HT-29 (cell line): Measurements from ENCODE around the gene PLEKHA8. TPM values are rescaled to one million over a fixed set of nuclear protein-coding genes. Genes with fewer than 3 reads are reported as not detected.

Experiments used
- DNase-seq: peaks from one replicate; pipeline ENCODE4 v3.0.0-alpha.2; 2015; ENCODE audit warnings: low spot score
- small RNA-seq: library from RNA; depleted of rRNA; stranded (forward); fragments of <200 nt; gene quantifications from one replicate; pipeline ENCODE3, GENCODE V24; 2014
- total RNA-seq: library from RNA; depleted of rRNA; stranded (reverse); fragments of >200 nt; shearing (Covaris generic); gene quantifications from 2 replicates; pipeline ENCODE4 v1.2.3, GENCODE V29; 2014; rRNA removed

The PLEKHA8 gene
- total RNA-seq, 1 experiment from 2014 or later, result 5.2 TPM

DNA sequence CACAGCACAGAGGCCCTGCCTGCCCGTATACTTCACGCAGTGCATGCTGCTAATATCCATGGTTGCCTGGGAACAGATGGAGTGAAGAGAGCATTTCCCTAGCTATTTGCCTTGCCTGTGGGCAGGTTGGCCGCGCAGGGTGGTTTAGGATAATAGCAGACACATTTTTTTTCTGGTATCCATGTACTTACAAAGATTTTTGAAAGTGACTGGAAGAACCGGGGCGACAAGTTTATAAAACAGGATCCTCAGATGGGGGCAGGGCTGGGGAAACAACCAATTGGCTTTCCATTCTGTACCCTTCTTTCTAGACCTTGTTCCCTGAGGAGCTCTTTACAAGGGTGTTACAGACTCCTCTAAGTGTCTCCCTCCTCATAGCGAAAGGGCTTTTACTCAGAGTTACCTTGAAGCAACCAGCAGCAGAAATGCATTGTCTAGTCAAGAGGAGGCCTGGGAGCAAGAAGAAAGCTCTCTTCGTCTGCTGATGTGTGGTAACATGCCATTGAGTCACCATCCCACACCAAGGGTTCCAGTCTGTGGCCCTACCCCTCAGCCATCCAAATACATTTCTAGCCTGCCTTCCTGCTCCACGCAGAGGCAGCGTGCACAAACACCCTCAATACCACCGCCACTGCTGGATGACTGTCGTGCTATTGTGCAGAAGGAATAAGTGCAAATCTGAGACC lies 138.1 kb downstream of the PLEKHA8 start:
- DNase-seq, result peak; percentile 73

DNA sequence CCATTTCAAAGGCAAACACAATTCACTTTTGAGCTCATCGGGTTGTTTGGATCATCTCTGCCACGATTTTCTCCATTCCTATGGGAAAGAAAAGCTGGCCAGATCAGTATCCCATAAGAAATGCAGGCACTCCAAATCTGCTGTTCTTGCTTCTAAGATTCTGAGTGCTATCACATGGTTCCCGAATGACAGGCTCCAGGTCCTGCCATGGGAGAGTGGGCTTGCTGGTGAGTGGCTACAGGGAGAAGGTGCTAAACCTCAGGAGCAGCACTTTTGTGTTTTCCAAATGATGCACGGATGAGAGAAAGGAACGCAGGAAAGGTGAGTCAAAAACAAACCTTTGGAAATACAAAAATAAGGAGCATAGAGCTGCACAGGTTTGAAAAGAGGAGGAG lies 138.6 kb downstream of the PLEKHA8 start:
- no peak for DNase-seq

DNA sequence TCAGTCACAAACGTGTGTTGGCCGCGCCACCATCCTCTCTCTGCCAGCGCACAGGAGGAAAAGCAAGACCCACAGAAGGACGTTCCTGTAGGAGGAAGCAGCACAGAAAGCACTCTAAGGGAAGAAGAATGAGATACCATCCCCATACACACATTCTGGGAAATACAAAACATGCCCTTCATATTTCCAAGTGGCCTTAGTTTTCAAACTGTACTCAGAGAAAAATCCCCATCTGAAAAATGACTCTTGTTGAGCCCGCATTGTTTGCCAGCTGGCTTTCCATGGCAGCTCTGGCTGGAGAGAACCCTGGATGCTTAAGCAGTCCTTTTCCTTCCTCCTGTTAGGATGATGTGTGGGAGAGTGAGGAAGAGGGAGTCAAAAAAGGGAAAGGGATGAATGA lies 139.7 kb downstream of the PLEKHA8 start:
- no peak for DNase-seq

DNA sequence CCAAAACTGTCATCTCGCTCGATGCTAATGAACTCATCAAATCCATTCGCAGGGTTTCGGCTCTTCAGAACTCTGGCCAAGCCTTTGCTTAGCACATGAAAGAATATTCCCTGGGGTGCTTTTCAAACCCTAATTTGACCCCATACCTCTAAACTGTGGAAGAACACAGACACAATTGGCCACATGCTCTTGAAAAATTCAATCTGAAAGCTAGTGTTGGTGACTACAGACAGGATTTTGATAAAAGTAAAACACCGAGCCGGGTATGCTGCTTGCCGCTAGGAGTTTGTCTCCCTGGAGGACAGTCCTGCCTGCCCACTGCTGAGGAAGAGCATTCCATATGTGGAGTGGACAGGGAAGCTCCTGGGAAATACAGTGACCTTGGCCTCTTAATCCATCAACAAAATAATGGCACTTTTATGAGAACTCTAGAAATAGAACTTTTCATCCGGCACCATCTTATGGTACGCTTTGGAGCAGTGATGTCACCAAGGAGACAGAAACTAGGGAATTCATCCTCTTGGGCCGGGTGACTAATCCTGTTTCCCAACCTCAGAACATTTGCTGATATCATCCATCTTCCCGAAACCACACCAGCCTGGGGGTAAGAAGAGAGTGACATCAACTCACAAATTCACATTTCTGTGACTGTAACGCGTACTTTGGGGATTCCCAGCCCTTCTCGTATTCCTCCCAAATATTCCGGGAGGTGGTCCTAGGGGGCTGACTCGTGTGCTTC lies 140.8 kb downstream of the PLEKHA8 start:
- no peak for DNase-seq

DNA sequence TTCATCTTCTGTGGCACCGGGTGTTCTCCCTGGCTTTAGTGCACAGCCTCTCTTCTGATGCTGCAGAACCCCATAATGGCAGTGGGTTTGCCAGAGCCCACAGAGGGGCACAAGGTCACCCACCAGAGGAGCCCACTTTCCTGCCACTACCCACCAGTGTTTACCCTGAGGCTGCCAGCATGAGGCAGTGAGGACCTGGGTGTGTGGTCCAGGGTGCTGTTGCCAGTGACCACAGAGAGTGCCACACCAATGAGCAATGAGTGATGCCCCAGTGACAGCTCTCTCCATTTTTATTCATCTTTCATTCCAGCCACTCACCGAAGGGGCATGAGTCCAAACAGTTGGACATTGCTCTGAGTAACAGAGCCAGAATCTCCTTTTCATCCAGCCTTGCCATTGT lies 141.4 kb downstream of the PLEKHA8 start:
- no peak for DNase-seq

DNA sequence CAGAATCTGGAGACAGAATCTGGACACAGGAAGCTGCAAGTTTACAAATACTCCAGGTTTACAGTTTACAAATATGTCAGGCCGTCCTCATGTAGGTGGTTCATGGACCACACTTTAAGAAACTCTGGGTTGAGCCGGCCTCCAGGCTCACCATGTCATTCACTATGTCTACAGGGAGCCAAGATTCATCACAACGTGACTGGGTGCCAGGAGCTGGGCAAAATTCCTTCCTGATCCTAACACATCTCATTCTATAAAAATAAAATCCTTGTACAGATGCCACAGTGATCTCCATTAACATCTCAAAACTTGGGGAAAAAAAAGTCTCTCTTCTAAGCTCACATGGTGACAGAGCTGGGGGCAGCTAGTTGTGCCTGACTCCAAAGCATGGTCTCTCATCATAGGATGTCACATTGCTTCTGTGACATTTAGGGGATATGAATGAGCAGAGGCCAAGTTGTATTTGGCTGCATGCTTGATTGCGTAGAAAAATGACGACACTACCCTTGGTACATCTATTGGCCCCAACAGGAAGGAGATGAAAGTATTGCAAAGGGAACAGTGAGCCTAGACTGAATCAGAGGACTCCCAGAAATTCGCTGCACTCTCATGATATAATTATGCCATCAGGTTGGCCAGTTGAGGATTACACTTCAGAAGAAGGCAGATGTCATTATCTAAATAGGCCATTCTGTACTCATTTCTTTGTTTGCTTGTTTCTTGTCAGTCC lies 142.4 kb downstream of the PLEKHA8 start:
- DNase-seq, result no peak

DNA sequence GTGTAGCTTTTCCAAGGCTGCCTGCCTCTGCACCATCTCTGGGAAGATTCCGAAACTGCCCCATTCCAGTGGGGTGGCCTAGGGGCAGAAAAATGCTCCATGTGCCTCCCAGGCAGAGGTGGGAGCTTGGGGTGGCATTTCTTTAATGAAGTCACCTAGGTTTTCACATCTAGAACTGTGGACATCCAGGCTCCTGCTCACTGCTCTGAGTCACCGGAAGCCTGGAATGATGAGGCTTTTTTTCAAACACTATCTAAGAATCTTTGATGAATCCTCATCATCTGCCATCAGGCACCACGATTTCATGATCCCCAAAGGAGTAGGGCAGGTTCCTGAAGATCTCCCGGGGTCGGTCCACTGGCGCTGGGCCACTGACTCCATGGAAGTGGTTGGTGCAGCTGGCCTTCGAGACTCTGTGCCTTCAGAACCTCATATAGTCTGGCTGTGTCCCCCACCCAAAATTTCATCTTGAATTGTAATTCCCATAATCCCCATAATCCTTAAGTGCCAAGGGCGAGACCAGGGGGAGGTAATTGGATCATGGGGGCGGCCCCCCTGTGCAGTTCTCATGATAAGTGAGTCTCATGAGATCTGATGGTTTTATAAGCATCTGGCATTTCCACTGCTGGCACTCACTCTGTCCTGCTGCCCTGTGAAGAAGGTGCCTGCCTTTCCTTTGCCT lies 143.7 kb downstream of the PLEKHA8 start:
- DNase-seq, result no peak

DNA sequence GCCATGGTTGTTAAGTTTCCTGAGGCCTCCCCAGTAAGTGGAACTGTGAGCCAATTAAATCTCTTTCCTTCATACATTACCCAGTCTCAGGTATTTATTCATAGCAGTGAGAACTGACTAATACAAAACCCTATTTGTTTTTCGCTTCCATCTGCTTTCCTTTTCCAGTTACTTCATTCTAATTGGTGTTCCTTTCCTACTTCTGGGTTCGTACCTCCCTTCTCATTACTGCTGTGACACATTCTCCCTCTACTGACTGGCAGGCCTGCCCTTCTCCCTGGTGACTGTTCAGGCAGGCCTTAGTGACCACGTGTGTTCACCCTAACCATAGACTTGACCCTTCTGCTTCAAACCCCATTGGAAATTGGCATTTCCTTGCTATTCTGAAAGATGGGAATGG lies 144.2 kb downstream of the PLEKHA8 start:
- no peak for DNase-seq

DNA sequence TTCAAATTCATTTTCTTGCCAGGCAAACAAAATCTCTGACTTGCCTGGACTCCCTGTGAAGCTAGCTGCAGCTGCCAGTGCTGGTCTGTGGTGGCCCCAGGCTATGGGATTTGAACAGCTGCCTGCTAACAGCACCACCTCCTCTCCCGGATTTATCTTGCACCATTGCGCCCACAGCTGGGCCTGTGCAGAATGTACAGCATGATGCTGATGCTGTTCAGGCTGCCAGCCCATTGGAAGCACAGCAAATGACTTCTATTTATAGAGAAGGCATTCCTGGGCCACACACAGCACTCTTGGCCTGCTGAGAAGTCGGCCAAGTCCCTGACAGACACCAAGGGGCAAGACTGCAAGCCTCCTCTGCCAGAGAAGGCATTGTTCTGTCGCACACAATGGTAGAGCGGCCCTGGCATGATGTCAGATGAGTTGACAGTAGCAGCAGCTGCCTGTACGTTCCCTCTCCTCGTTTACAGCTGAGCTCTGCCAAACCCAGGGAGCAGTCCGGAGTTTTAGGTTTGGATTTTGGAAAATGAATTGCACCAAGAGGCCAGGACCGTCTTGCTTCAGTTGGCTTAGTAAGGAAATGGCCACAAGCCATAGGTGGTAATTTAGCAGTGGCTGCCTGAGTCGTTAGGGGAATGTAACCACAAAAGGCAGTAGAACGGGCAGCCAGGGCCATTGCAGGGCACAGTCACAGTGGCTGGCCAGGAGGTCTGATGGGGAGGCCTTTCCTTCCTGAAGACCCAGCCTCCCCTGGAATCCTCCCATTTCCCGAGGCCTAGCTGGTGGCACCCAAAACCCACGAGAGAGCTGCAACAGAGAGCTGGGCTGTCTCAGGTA lies 145.1 kb downstream of the PLEKHA8 start:
- DNase-seq, result no peak

DNA sequence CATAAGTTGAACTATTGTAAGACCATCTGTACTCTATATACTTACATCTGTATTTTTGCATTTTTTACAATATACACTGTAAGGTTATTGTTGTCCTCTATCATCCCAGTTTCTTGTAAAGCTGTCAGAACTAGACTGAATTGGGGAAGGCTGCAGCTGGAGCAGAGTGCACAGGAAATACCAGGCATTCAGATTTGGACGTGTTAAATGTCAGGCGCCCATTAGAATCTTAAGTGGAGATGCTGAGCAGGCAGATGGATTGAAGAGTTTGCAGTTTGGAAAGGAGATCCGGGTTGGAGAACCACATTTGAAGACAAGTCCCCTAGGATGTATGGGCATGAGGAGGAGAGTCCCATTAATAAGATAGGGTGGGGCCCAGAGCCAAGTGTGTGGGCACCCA lies 147.0 kb downstream of the PLEKHA8 start:
- no peak for DNase-seq

DNA sequence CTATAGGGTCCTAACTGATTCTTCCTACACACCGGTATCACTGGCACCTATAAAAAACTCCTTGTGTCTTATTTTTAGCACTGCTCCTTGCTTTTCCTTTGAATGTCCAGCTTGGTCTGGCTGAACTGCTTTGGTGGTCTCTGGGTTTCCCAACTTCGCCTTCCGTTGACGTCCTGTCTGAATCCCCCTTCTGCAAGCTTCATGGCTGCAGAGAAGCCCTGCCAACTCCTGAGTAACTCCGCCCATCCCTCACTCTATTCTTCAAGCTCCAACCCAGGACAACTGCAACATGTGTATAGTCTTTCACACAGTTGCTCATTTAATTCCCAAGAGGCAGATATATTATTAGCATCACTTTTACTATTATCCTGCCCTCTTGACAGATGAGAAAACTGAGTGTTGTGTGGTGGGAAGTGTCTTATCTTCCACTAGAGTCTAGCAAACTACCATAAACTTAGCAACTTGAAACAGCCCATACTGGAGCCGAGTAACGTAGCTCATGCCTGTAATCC lies 147.5 kb downstream of the PLEKHA8 start:
- no peak for DNase-seq

DNA sequence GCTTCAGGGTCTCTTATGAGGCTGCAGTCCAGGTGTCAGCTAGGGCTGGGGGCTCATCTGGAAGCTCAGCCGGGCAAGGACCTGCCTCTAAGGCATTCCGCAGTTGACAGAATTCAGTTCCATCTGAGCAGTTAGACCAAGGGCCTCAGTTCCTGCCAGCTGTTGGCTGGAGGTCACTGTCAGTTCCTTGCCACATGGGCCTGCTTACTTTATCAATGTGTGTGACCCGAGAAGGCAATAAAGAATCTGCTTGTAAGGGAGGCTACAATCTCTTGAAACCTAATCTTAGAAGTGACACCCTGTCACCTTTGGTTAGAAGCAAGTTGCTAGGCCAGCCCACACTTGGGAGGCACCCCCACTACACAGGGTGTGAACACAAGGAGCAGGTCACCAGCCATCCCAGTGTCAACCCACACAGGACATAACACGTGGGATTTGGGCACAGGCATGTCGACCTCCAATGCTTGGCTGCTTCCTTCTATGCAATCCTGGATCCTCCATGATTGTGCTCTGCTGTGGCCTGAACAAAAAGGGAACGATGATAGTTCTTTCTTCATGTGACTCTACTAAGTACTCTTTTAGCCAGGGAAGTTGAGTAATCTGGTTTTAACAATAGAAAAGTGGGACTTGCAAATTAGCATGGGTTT lies 148.4 kb downstream of the PLEKHA8 start:
- no peak for DNase-seq

DNA sequence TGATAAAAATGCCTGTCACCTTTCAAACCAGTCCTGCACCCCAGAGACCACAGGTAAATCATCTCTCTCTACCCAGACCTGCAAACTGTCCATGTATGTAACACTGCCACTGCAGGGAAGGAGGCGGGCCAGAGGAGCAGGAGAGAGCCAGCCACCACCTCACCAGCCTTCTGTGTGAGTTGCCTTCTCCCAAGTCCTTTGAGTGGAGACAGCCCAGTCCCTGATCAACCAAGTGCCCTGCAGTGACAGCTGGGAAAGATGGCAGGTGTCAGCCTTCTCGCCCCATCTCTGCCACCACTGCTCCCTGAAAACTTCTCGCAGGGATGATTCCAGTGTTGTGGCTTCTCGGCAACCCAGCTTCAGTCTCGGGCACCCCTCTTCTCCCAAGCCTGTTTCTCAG lies 149.0 kb downstream of the PLEKHA8 start:
- no peak for DNase-seq

DNA sequence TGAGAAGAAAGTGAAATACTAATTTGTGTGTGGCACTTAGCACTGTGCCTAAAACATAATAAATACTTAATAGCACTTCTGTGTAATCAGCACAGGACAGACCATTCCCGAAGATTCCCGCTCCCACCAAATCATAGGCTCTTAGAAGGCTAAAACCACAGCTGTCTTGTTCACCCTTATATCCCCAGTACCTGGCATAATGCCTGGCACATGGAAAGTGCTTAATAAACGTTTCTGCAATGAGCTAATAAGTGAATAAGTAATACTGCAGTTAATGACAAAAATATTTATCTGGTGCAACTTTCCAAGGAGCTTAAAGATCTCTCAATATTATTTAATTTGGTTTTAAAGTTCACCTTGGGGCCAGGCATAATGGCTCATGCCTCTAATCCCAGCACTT lies 149.8 kb downstream of the PLEKHA8 start:
- DNase-seq, result no peak

DNA sequence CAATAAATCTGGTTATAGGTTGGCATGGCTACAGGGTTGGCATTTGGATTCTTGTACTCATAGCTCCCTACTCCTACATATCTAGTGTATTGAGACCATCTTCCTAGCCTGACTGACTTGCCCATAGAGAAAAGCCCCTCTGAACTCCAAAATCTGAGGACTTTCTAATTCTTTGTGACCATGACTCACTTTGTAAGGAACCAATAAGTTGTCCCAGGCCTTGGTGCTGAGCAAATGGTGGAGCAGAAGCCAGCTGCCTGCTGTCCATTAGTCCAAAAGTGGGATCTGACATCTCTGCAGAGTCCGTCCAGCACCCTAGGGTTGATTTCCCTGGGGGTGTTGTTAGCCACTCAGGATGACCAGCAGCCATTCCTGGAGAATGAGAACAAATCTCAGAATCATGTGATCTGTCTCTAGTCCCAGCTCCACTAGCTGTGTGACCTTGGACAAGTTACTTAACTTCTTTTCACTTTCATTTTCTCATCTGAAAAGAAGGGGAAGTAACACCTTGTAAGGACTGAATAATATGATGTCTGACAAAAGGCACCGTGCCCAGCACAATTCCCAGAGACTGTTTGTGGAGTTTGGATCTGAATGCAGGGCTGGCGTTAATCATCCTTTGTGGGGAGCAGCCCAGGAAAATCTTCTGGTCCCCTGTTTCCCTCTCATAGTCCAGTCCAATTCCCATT lies 150.7 kb downstream of the PLEKHA8 start:
- DNase-seq, result no peak

Small RNA genes within 50 kb of the gene (small RNA-seq; reads per million reads assigned to genes)
- not detected for gene RPS27P16

Other genes with a start within 250 kb of the PLEKHA8 start
- gene WIPF3, start 221.9 kb upstream of the PLEKHA8 start, total RNA-seq, result 0.10 and 0.26 TPM in 2 replicates
- gene SCRN1, start 38.6 kb upstream of the PLEKHA8 start, total RNA-seq, result 17.0 and 18.6 TPM in 2 replicates
- gene FKBP14, start 1.7 kb upstream of the PLEKHA8 start, total RNA-seq, result 3.3 and 3.7 TPM in 2 replicates
- 7.2 and 8.5 TPM in 2 replicates for gene MTURN, start 106.6 kb downstream of the PLEKHA8 start, total RNA-seq